ENCODE results near the gene KIR2DL1.
"Not testable (repeated sequence)": the region's sequence is repeated elsewhere in the genome, so short reads cannot be mapped to it uniquely, and the experiment has no call there.

The KIR2DL1 gene

GRCh38 chr19:54817670-54818536 is 48.3 kb downstream of the KIR2DL1 start:
- Histone ChIP-seq H3K27ac (ENCODE audit: low read depth, low read length, severe bottlenecking) (no peak overlapping the region), H3K4me3 (ENCODE audit: extremely low read depth, insufficient read depth, low read length, poor library complexity, severe bottlenecking) (no peak overlapping the region), H3K4me1 (ENCODE audit: control insufficient read depth, insufficient read depth, low read length, poor library complexity, severe bottlenecking) (no peaks in the 10 kb centered on the region), H3K36me3 (ENCODE audit: control insufficient read depth, insufficient read depth, low read length) (no peaks in the 10 kb centered on the region), H3K9me3 (ENCODE audit: control insufficient read depth, low read length) (peaks cover 42% of the 10 kb centered on the region)
- 79 to 80% methylated on average over 7 to 11 of the region's 15 CpGs for WGBS, 2 experiments (ENCODE audit: insufficient coverage in 2 of 2)

- H3K9me3 ChIP-seq (ENCODE audit: control insufficient read depth, low read length); H3K27ac ChIP-seq (ENCODE audit: low read depth, low read length, severe bottlenecking); H3K4me3 ChIP-seq (ENCODE audit: extremely low read depth, insufficient read depth, low read length, poor library complexity, severe bottlenecking); H3K4me1 ChIP-seq (ENCODE audit: control insufficient read depth, insufficient read depth, low read length, poor library complexity, severe bottlenecking); H3K36me3 ChIP-seq (ENCODE audit: control insufficient read depth, insufficient read depth, low read length): not testable (repeated sequence)
- 50% methylated on average over 1 to 2 of the region's 4 CpGs for WGBS, 2 experiments (ENCODE audit: insufficient coverage in 2 of 2)
Observed at GRCh38 chr19:54824416-54824815, 54.8 kb downstream of the KIR2DL1 start.

GRCh38 chr19:54825326-54825725 is 55.7 kb downstream of the KIR2DL1 start:
- H3K4me3 ChIP-seq (ENCODE audit: extremely low read depth, insufficient read depth, low read length, poor library complexity, severe bottlenecking); H3K9me3 ChIP-seq (ENCODE audit: control insufficient read depth, low read length); H3K4me1 ChIP-seq (ENCODE audit: control insufficient read depth, insufficient read depth, low read length, poor library complexity, severe bottlenecking); H3K36me3 ChIP-seq (ENCODE audit: control insufficient read depth, insufficient read depth, low read length); H3K27ac ChIP-seq (ENCODE audit: low read depth, low read length, severe bottlenecking): not testable (repeated sequence)
- WGBS, 2 experiments (ENCODE audit: insufficient coverage in 2 of 2), result 55 to 68% methylated on average over 4 of the region's 7 CpGs

GRCh38 chr19:54828064-54828463 is 58.5 kb downstream of the KIR2DL1 start:
- WGBS, 2 experiments (ENCODE audit: insufficient coverage in 2 of 2), result 55 to 85% methylated on average over 2 to 5 of the region's 8 CpGs
- H3K4me1 ChIP-seq (ENCODE audit: control insufficient read depth, insufficient read depth, low read length, poor library complexity, severe bottlenecking); H3K4me3 ChIP-seq (ENCODE audit: extremely low read depth, insufficient read depth, low read length, poor library complexity, severe bottlenecking); H3K36me3 ChIP-seq (ENCODE audit: control insufficient read depth, insufficient read depth, low read length); H3K9me3 ChIP-seq (ENCODE audit: control insufficient read depth, low read length); H3K27ac ChIP-seq (ENCODE audit: low read depth, low read length, severe bottlenecking): not testable (repeated sequence)

GRCh38 chr19:54832496-54832895 is 62.9 kb downstream of the KIR2DL1 start, which contains the start of gene KIR2DS4:
Gene KIR2DS4, plus strand, starts transcription at chr19:54832676.
- not testable (repeated sequence) for H3K4me1 ChIP-seq (ENCODE audit: control insufficient read depth, insufficient read depth, low read length, poor library complexity, severe bottlenecking); H3K27ac ChIP-seq (ENCODE audit: low read depth, low read length, severe bottlenecking); H3K4me3 ChIP-seq (ENCODE audit: extremely low read depth, insufficient read depth, low read length, poor library complexity, severe bottlenecking); H3K36me3 ChIP-seq (ENCODE audit: control insufficient read depth, insufficient read depth, low read length)
- WGBS, 2 experiments (ENCODE audit: insufficient coverage in 2 of 2), result 83 to 94% methylated on average over 11 to 14 of the region's 14 CpGs
- peaks cover 21% of the 10 kb centered on the region for H3K9me3 ChIP-seq (ENCODE audit: control insufficient read depth, low read length)
